WTC11 (cell line): ENCODE results near the gene IRF2.

Source experiments
- ATF3 ChIP-seq: sonication (generic); formaldehyde crosslinking; conservative IDR thresholded peaks from 2 replicates; pipeline ENCODE4 v1.8.1; 2022; ENCODE audit warnings: mild to moderate bottlenecking, missing genetic modification reagents
- CBFB ChIP-seq: sonication (generic); formaldehyde crosslinking; IDR thresholded peaks from 2 replicates; pipeline ENCODE4 v1.8.1; 2022; ENCODE audit warnings: mild to moderate bottlenecking, low read depth, missing genetic modification reagents
- CTCF ChIP-seq: fragments of 200-600 bp; IDR thresholded peaks from 2 replicates; pipeline ENCODE4 v1.8.0; 2022; ENCODE audit warnings: antibody characterized with exemption
- E2F5 ChIP-seq: sonication (generic); formaldehyde crosslinking; IDR thresholded peaks from 2 replicates; pipeline ENCODE4 v1.8.1; 2022; ENCODE audit warnings: mild to moderate bottlenecking, moderate library complexity, missing genetic modification reagents
- FOXP4 ChIP-seq: sonication (generic); formaldehyde crosslinking; IDR thresholded peaks from 2 replicates; pipeline ENCODE4 v1.8.0; 2022; ENCODE audit warnings: mild to moderate bottlenecking, missing genetic modification reagents
- NFE2L1 ChIP-seq: sonication (generic); formaldehyde crosslinking; IDR thresholded peaks from 2 replicates; pipeline ENCODE4 v1.8.1; 2023; ENCODE audit warnings: missing genetic modification reagents
- NR1H2 ChIP-seq: sonication (generic); formaldehyde crosslinking; IDR thresholded peaks from 2 replicates; pipeline ENCODE4 v1.9.0; 2021; ENCODE audit warnings: mild to moderate bottlenecking, moderate library complexity, missing genetic modification reagents
- PRRX2 ChIP-seq: fragments of 250-450 bp; sonication (Bioruptor Pico); IDR thresholded peaks from 2 replicates; pipeline ENCODE4 v1.8.0; 2021; ENCODE audit warnings: mild to moderate bottlenecking
- SMAD4 ChIP-seq: sonication (generic); formaldehyde crosslinking; IDR thresholded peaks from 2 replicates; pipeline ENCODE4 v1.8.0; 2022; ENCODE audit warnings: mild to moderate bottlenecking, missing genetic modification reagents
- SP1 ChIP-seq: sonication (generic); formaldehyde crosslinking; conservative IDR thresholded peaks from 2 replicates; pipeline ENCODE4 v1.8.1; 2022; ENCODE audit warnings: missing genetic modification reagents
- TEAD4 ChIP-seq: sonication (generic); formaldehyde crosslinking; IDR thresholded peaks from 2 replicates; pipeline ENCODE4 v1.8.0; 2022; ENCODE audit warnings: mild to moderate bottlenecking, missing genetic modification reagents
- TP53 ChIP-seq: sonication (generic); formaldehyde crosslinking; IDR thresholded peaks from 2 replicates; pipeline ENCODE4 v1.8.1; 2023; ENCODE audit warnings: mild to moderate bottlenecking, missing genetic modification reagents
- USF2 ChIP-seq: sonication (generic); formaldehyde crosslinking; IDR thresholded peaks from 2 replicates; pipeline ENCODE4 v1.8.1; 2023; ENCODE audit warnings: mild to moderate bottlenecking, missing genetic modification reagents, moderate library complexity
- ZSCAN18 ChIP-seq: fragments of 250-450 bp; sonication (Bioruptor Pico); IDR thresholded peaks from 2 replicates; pipeline ENCODE4 v2.1.2; 2022; ENCODE audit warnings: mild to moderate bottlenecking, moderate library complexity

- TF ChIP-seq NR1H2 (CRISPR knock-in tag) (no peak), ATF3 (no peak), TP53 (no peak), CTCF (no peak), TEAD4 (CRISPR knock-in tag) (no peak), ZSCAN18 (CRISPR knock-in tag) (no peak), FOXP4 (CRISPR knock-in tag) (no peak), CBFB (CRISPR knock-in tag) (no peak), SMAD4 (CRISPR knock-in tag) (no peak), E2F5 (CRISPR knock-in tag) (no peak), USF2 (no peak), SP1 (CRISPR knock-in tag) (no peak), PRRX2 (CRISPR knock-in tag) (no peak), NFE2L1 (CRISPR knock-in tag) (no peak)
These were observed 41.0 kb downstream of the IRF2 start for GRCh38 chr4:184433258-184433892.
